Neural cell (in vitro differentiated cells): ENCODE measurements around the gene CD27. TPM values are rescaled to one million over a fixed set of nuclear protein-coding genes. Genes with fewer than 3 reads are reported as not detected.

Source experiments
- H2AFZ ChIP-seq: fragments of 200-600, 300-800 bp; sonication (generic), shearing (Covaris generic); 2 replicates; pipeline ENCODE4 v1.6.0; 2014; ENCODE audit warnings: low read depth, mild to moderate bottlenecking, antibody characterized with exemption, low read length, moderate library complexity
- H3F3A ChIP-seq: fragments of 200-600 bp; shearing (Covaris generic); 2 replicates; pipeline ENCODE4 v1.6.1; 2016; ENCODE audit warnings: mild to moderate bottlenecking, moderate library complexity, mixed read lengths, antibody characterized with exemption, low read length; ENCODE audit not compliant: insufficient read depth, poor library complexity, severe bottlenecking
- H3K27ac ChIP-seq: fragments of 200-600, 300-800 bp; sonication (generic), shearing (Covaris generic); 2 replicates; pipeline ENCODE4 v1.5.1; 2014; ENCODE audit warnings: mild to moderate bottlenecking, low read length, moderate library complexity
- H3K27me3 ChIP-seq: fragments of 300-800, 200-600 bp; sonication (generic), shearing (Covaris generic); 2 replicates; pipeline ENCODE4 v1.6.0; 2014; ENCODE audit warnings: mild to moderate bottlenecking, low read depth, low read length, moderate library complexity; ENCODE audit not compliant: insufficient read depth
- H3K36me3 ChIP-seq: fragments of 300-800, 200-600 bp; sonication (generic), shearing (Covaris generic); 2 replicates; pipeline ENCODE4 v1.5.1; 2014; ENCODE audit warnings: mild to moderate bottlenecking, antibody characterized with exemption, low read length, moderate library complexity; ENCODE audit not compliant: insufficient read depth
- H3K4me2 ChIP-seq: fragments of 300-800, 200-600 bp; sonication (generic), shearing (Covaris generic); 2 replicates; pipeline ENCODE4 v1.6.0; 2014; ENCODE audit warnings: mild to moderate bottlenecking, low read length
- H3K4me3 ChIP-seq: fragments of 300-800, 200-600 bp; sonication (generic), shearing (Covaris generic); 2 replicates; pipeline ENCODE4 v1.5.1; 2014; ENCODE audit warnings: mild to moderate bottlenecking, low read length, moderate library complexity
- H3K79me2 ChIP-seq: fragments of 200-600 bp; shearing (Covaris generic); replicated peaks from 2 replicates; pipeline ENCODE4 v1.6.0; 2014; ENCODE audit warnings: mild to moderate bottlenecking, low read length, moderate library complexity; ENCODE audit not compliant: insufficient read depth
- H3K9ac ChIP-seq: fragments of 300-800, 200-600 bp; sonication (generic), shearing (Covaris generic); 2 replicates; pipeline ENCODE4 v1.6.1; 2016; ENCODE audit warnings: mild to moderate bottlenecking, low read length, mixed read lengths
- H3K9me2 ChIP-seq: fragments of 200-600 bp; shearing (Covaris generic); 2 replicates; pipeline ENCODE4 v1.6.1; 2016; ENCODE audit warnings: mild to moderate bottlenecking, low read length, mixed read lengths; ENCODE audit not compliant: insufficient read depth
- H3K9me3 ChIP-seq: fragments of 200-600, 300-800 bp; sonication (generic), shearing (Covaris generic); 2 replicates; pipeline ENCODE4 v1.6.1; 2016; ENCODE audit warnings: mild to moderate bottlenecking, mixed run types, low read length, moderate library complexity, mixed read lengths
- H4K20me1 ChIP-seq: fragments of 200-600 bp; shearing (Covaris generic); 2 replicates; pipeline ENCODE4 v1.6.1; 2016; ENCODE audit warnings: mild to moderate bottlenecking, mixed run types; ENCODE audit not compliant: insufficient read depth
- EP300 ChIP-seq: fragments of 450-650 bp; conservative IDR thresholded peaks from 2 replicates; pipeline ENCODE4 v1.6.1; 2014; ENCODE audit warnings: antibody characterized with exemption, mild to moderate bottlenecking, moderate library complexity; ENCODE audit not compliant: poor library complexity, severe bottlenecking
- EZH2 ChIP-seq: fragments of 200-600, 300-800 bp; shearing (Covaris generic), sonication (generic); IDR thresholded peaks from 2 replicates; pipeline ENCODE4 v1.6.1; 2014; ENCODE audit warnings: antibody characterized with exemption, low read length, borderline replicate concordance, mild to moderate bottlenecking; ENCODE audit not compliant: insufficient read depth, poor library complexity, severe bottlenecking
- MXI1 ChIP-seq: fragments of 450-650 bp; conservative IDR thresholded peaks from 2 replicates; pipeline ENCODE4 v1.6.1; 2014; ENCODE audit warnings: antibody characterized with exemption, mild to moderate bottlenecking; ENCODE audit not compliant: poor library complexity, severe bottlenecking
- POLR2AphosphoS5 ChIP-seq: IDR thresholded peaks from 2 replicates; pipeline ENCODE4 v1.6.1; 2012
- RAD21 ChIP-seq: fragments of 450-650 bp; conservative IDR thresholded peaks from 2 replicates; pipeline ENCODE4 v1.6.1; 2014; ENCODE audit warnings: antibody characterized with exemption, mild to moderate bottlenecking, moderate library complexity
- SMC3 ChIP-seq: fragments of 450-650 bp; conservative IDR thresholded peaks from 2 replicates; pipeline ENCODE4 v1.6.1; 2014; ENCODE audit warnings: antibody characterized with exemption, mild to moderate bottlenecking, moderate library complexity; ENCODE audit not compliant: poor library complexity
- TAF1 ChIP-seq: IDR thresholded peaks from 2 replicates; pipeline ENCODE4 v1.6.1; 2012; ENCODE audit warnings: low read depth
- polyA plus RNA-seq: library from polyadenylated mRNA; depleted of rRNA; stranded (reverse); fragments of >200 nt; gene quantifications from 2 replicates; pipeline ENCODE4 v1.2.3, GENCODE V29; 2014
- TF ChIP-seq, protein P1 (sequence below): fragments of 450-650 bp; IDR thresholded peaks from 2 replicates; pipeline ENCODE4 v1.5.1; 2014; ENCODE audit warnings: antibody characterized with exemption, mild to moderate bottlenecking, moderate library complexity; ENCODE audit not compliant: poor library complexity, severe bottlenecking
- TF ChIP-seq, protein P2 (sequence below): IDR thresholded peaks from 2 replicates; pipeline ENCODE4 v1.6.1; 2012; ENCODE audit warnings: borderline replicate concordance

Gene CD27
- polyA plus RNA-seq, 1 donor from 2014 or later: not detected

- H3F3A ChIP-seq: no peaks in the 10 kb centered on the region
- no peak overlapping the region for H2AFZ ChIP-seq
- no peak overlapping the region for H3K4me3 ChIP-seq
- no peaks in the 10 kb centered on the region for H3K79me2 ChIP-seq
- no peak overlapping the region for H3K27ac ChIP-seq
- H3K9me3 ChIP-seq: no peaks in the 10 kb centered on the region
- H3K4me2 ChIP-seq: no peak overlapping the region
- H3K9ac ChIP-seq: no peak overlapping the region
- H3K36me3 ChIP-seq: no peaks in the 10 kb centered on the region
- no peaks in the 10 kb centered on the region for H4K20me1 ChIP-seq
- H3K27me3 ChIP-seq: no peaks in the 10 kb centered on the region
- H3K9me2 ChIP-seq: no peaks in the 10 kb centered on the region
- TF ChIP-seq, protein P1, sequence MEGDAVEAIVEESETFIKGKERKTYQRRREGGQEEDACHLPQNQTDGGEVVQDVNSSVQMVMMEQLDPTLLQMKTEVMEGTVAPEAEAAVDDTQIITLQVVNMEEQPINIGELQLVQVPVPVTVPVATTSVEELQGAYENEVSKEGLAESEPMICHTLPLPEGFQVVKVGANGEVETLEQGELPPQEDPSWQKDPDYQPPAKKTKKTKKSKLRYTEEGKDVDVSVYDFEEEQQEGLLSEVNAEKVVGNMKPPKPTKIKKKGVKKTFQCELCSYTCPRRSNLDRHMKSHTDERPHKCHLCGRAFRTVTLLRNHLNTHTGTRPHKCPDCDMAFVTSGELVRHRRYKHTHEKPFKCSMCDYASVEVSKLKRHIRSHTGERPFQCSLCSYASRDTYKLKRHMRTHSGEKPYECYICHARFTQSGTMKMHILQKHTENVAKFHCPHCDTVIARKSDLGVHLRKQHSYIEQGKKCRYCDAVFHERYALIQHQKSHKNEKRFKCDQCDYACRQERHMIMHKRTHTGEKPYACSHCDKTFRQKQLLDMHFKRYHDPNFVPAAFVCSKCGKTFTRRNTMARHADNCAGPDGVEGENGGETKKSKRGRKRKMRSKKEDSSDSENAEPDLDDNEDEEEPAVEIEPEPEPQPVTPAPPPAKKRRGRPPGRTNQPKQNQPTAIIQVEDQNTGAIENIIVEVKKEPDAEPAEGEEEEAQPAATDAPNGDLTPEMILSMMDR: no peak
- TF ChIP-seq TAF1 (no peak), RAD21 (no peak), MXI1 (no peak), SMC3 (no peak), POLR2AphosphoS5 (no peak), EP300 (no peak), EZH2 (no peak)
- TF ChIP-seq, protein P2, sequence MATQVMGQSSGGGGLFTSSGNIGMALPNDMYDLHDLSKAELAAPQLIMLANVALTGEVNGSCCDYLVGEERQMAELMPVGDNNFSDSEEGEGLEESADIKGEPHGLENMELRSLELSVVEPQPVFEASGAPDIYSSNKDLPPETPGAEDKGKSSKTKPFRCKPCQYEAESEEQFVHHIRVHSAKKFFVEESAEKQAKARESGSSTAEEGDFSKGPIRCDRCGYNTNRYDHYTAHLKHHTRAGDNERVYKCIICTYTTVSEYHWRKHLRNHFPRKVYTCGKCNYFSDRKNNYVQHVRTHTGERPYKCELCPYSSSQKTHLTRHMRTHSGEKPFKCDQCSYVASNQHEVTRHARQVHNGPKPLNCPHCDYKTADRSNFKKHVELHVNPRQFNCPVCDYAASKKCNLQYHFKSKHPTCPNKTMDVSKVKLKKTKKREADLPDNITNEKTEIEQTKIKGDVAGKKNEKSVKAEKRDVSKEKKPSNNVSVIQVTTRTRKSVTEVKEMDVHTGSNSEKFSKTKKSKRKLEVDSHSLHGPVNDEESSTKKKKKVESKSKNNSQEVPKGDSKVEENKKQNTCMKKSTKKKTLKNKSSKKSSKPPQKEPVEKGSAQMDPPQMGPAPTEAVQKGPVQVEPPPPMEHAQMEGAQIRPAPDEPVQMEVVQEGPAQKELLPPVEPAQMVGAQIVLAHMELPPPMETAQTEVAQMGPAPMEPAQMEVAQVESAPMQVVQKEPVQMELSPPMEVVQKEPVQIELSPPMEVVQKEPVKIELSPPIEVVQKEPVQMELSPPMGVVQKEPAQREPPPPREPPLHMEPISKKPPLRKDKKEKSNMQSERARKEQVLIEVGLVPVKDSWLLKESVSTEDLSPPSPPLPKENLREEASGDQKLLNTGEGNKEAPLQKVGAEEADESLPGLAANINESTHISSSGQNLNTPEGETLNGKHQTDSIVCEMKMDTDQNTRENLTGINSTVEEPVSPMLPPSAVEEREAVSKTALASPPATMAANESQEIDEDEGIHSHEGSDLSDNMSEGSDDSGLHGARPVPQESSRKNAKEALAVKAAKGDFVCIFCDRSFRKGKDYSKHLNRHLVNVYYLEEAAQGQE: no peak
These were observed 16.4 kb upstream of the CD27 start for GRCh38 chr12:6428326-6428725.

DNA sequence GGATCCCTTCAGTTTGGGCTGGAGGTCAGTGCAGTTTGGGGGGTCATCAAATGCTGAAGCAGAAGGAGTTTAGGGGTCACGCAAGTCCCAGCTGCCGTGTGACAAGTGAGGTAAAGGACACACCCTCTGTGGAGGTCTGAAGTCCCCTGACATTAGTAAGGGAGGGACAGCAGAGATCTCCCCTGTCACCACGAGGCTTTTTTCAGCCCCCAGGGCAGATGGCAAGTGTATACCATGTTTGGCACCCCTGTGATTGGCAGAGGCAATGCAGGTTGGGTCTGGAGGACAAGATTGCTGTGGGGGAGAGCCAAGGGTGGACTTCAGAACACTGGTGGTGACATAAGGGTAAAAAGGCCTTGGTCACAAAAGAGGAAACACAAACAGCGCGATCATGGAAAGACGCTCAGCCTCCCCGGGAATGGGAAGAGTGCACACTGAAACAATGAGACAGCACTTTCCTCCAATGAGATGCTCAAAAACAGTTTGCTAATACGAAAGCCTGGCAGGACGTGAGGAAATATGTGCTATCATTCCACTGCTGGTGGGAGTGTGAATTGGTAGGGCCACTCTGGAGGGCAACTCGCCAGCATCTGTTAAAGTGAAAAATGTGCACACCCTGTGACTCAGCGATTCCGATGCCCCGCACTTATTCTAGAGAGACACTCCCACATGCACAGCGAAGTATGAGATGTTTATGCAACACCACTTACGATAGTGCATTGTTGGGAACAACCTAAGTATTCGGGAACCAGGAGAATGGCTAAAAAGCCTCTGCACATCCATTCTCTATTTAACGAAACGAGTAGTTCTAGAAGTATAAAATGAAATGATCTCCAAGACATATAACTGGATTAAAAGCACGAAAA, 14.4 kb upstream of the CD27 start:
- Histone ChIP-seq H3K9me2 (no peaks in the 10 kb centered on the region), H3K79me2 (no peaks in the 10 kb centered on the region), H3K9me3 (no peaks in the 10 kb centered on the region), H4K20me1 (no peaks in the 10 kb centered on the region), H3F3A (no peaks in the 10 kb centered on the region), H3K9ac (no peak overlapping the region), H3K27me3 (no peaks in the 10 kb centered on the region), H2AFZ (no peak overlapping the region), H3K27ac (no peak overlapping the region), H3K36me3 (no peaks in the 10 kb centered on the region), H3K4me2 (no peak overlapping the region), H3K4me3 (no peak overlapping the region)
- TF ChIP-seq, protein P2: no peak
- TF ChIP-seq, protein P1: no peak
- no peak for TF ChIP-seq MXI1
- TF ChIP-seq TAF1: no peak
- TF ChIP-seq EZH2: no peak
- no peak for TF ChIP-seq EP300
- TF ChIP-seq RAD21: no peak
- TF ChIP-seq SMC3: no peak
- no peak for TF ChIP-seq POLR2AphosphoS5
